ENCODE data around the gene WDTC1.

Gene WDTC1

DNA sequence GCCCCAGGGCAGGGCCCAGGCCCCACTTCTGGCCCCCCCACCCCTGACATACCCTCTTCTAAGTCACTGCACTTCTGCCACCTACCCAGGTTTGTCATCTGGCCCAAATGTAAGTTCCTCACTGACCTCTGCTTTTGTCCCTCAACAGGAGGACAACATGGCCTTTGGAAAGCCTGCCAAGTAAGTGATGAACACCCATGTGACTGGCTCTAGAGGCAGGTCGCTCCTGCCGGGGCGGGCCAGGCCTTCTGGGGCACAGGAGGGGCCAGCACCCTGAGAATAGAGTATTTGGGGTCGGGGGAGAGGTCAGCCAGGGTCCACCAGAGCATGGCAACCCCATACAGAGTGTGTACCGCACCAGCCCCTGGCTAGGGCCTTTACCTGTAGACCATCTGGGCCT lies 97.5 kb downstream of the WDTC1 start:
- no peak overlapping the region for H3K4me3 ChIP-seq (ENCODE audit: low read depth, low read length)
- in situ Hi-C loops (cut with HindIII; ENCODE audit: low sequenced_read_pairs), result no loop called here
- TF ChIP-seq, protein P1, sequence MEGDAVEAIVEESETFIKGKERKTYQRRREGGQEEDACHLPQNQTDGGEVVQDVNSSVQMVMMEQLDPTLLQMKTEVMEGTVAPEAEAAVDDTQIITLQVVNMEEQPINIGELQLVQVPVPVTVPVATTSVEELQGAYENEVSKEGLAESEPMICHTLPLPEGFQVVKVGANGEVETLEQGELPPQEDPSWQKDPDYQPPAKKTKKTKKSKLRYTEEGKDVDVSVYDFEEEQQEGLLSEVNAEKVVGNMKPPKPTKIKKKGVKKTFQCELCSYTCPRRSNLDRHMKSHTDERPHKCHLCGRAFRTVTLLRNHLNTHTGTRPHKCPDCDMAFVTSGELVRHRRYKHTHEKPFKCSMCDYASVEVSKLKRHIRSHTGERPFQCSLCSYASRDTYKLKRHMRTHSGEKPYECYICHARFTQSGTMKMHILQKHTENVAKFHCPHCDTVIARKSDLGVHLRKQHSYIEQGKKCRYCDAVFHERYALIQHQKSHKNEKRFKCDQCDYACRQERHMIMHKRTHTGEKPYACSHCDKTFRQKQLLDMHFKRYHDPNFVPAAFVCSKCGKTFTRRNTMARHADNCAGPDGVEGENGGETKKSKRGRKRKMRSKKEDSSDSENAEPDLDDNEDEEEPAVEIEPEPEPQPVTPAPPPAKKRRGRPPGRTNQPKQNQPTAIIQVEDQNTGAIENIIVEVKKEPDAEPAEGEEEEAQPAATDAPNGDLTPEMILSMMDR (IDR thresholded peaks at IDR 0.05; ENCODE audit: low read depth, low read length), result no peak
- no peak for DNase-seq (ENCODE audit: low read depth, low spot score)

DNA sequence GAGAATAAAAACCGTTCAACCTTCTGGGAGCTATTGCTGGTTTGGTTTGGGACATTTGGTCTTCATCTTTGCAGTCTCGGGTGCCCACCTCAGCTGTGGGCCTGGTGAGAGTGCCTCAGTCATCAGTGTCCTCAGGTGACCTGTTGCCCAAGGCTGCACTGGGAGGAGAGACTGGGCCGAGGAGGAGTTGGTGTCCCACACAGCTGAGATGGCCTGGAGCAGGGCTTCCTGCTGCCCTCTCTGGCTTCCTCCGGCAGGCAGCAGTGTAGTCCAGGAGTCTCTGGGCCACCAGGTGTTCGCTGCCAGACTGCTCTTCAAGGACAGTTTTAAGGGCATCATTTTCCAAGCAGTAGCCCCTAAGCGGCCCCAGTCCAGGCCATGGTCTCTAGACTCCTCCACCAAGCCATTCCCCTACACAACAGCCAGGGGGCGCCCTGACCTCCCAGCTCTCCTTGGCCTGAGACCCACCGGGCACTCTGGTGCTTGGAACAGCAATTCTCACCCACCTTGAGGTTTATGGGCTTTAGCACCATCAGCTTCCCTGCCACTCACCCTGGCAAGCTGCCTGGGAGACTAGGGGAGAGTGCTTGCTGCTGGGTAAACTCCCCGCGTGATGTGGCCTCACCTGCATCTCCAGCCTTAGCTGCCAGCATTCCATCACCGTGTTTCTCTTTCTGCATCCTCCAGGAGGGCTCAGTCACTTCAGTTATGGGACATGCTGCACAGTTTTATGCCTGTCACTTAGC lies 98.3 kb downstream of the WDTC1 start:
- DNase-seq (ENCODE audit: low read depth, low spot score), result peak; percentile 9
- H3K4me3 ChIP-seq (ENCODE audit: low read depth, low read length), result no peak overlapping the region
- in situ Hi-C loops (cut with HindIII; ENCODE audit: low sequenced_read_pairs), result no loop called here
- TF ChIP-seq, protein P1 (IDR thresholded peaks at IDR 0.05; ENCODE audit: low read depth, low read length), result peak; percentile 92

DNA sequence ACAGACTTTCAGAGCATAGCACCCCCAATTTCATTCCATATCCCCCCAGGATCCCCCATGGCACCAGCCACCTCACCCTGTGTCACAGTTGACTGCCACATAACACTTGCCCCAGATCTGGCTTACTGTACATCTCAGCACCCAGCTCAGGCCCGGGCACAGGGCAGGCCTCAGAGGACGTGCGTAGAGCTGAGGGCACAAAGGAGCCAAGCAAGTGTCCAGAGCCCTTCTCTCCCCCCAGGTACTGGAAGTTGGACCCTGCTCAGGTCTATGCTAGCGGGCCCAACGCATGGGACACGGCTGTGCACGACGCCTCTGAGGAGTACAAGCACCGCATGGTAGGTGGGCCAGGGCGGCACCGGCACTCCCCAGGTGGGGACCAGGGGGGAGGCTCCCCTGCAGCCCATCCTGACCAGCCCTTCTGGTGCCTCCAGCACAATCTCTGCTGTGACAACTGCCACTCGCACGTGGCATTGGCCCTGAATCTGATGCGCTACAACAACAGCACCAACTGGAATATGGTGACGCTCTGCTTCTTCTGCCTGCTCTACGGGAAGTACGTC lies 99.4 kb downstream of the WDTC1 start:
- TF ChIP-seq, protein P1 (IDR thresholded peaks at IDR 0.05; ENCODE audit: low read depth, low read length), result no peak
- H3K4me3 ChIP-seq (ENCODE audit: low read depth, low read length), result no peak overlapping the region
- in situ Hi-C loops (cut with HindIII; ENCODE audit: low sequenced_read_pairs), result no loop called here
- DNase-seq (ENCODE audit: low read depth, low spot score), result no peak

DNA sequence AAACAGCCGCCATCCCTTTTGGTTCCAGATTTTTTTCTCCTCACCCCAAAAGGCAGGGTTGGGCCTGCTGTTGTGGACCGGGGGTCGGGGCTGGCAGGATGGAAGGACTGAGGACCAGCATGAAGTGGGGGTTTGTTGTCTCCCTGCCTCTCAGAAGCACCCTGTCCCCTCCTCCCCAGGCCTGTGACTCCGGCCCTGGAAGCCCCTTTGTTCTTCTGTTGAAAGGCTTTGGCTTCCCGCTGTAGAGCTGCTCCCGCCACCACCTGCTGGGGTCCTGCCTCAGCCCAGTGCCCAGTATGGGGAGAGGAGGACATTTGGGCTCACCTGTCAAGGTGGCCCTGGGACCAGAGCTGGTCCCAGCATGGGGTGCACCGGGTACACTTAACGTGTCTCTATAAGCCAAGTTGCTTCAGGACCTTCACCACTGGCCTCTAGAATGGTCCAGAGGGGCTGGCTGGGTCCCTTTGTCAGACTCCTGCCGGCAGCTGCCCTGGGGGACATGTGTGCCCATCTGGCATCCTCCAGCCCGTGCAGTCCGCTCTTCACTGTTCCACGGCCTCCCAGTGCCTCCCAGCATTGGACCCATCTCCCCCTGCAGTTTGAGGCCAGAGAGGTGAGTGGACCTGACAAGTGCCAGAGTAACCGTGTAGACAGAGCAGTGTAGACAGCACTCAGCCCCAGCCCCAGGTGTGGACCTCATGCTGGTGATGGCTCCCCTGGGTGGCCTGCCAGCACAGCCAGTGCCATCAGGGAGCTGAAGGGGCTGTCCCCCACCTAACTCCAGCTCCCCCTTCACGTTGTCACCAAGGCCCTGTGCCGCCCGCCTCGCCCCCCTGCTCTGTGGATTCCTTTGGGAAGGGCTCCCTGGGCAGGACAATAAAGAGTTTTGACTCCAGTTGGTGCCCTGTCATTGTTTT lies 101.3 kb downstream of the WDTC1 start:
- TF ChIP-seq, protein P1 (IDR thresholded peaks at IDR 0.05; ENCODE audit: low read depth, low read length), result no peak
- no peak for DNase-seq (ENCODE audit: low read depth, low spot score)
- in situ Hi-C loops (cut with HindIII; ENCODE audit: low sequenced_read_pairs), result no loop called here
- H3K4me3 ChIP-seq (ENCODE audit: low read depth, low read length), result no peak overlapping the region

DNA sequence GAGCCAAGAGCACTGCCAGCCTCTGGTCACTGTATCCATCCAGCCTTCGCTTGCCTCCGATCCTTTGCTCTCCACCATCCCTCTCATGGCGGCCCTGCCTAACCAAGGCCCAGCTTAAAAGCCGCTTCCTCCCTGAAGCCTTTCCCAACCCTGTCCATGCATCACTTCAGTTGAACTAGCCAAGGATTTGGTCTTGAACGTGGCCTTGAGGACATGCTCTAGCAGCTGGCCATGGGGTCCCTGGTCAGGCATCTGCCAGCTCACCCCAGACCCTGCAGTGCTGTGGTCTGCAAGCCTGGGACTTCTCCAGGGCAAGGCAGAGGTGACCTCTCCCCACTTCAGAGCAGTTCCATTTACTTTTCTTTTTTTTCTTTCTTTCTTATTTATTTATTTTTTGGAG lies 102.3 kb downstream of the WDTC1 start:
- in situ Hi-C loops (cut with HindIII; ENCODE audit: low sequenced_read_pairs), result no loop called here
- H3K4me3 ChIP-seq (ENCODE audit: low read depth, low read length), result no peak overlapping the region
- no peak for DNase-seq (ENCODE audit: low read depth, low spot score)
- TF ChIP-seq, protein P1 (IDR thresholded peaks at IDR 0.05; ENCODE audit: low read depth, low read length), result no peak

DNA sequence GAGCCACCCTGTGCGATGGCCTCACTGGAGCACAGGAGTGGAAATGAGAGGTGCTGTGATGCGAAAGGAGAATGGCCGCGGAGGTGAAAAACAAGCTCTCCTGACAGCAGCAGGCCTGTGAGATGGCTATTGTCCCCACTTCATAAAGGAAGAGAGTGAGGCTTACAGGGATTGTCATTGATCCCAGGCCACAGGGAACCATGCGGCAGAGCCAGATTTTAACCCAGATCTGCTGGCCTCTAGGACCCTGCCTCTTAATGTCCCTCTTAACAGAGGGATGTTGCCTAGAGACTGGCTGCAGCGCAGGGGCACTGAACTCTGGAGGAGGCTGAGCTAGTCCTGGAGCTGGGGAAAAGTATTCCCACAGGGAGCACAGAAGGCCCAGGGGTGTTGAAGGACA lies 104.3 kb downstream of the WDTC1 start:
- no peak for DNase-seq (ENCODE audit: low read depth, low spot score)
- in situ Hi-C loops (cut with HindIII; ENCODE audit: low sequenced_read_pairs), result no loop called here
- H3K4me3 ChIP-seq (ENCODE audit: low read depth, low read length), result no peak overlapping the region
- TF ChIP-seq, protein P1 (IDR thresholded peaks at IDR 0.05; ENCODE audit: low read depth, low read length), result no peak
